NCI-H460 (cell line): ENCODE data around the gene TRIM25. TPM values are rescaled to one million over a fixed set of nuclear protein-coding genes. Genes with fewer than 3 reads are reported as not detected.
"Not testable (repeated sequence)": the region's sequence is repeated elsewhere in the genome, so short reads cannot be mapped to it uniquely, and the experiment has no call there.

Experiments
- DNase-seq: peaks from one replicate; pipeline ENCODE4 v3.0.0-alpha.2; 2016; ENCODE audit warnings: low read depth; ENCODE audit errors: extremely low read depth
- polyA plus RNA-seq: library from polyadenylated mRNA; depleted of rRNA; stranded (reverse); fragments of >200 nt; gene quantifications from 2 replicates; pipeline ENCODE4 v1.2.3, GENCODE V29; 2014; cell fraction: nucleus; rRNA removed
- total RNA-seq: library from RNA; depleted of rRNA; stranded (reverse); fragments of >200 nt; shearing (Covaris generic); gene quantifications from 2 replicates; pipeline ENCODE4 v1.2.3, GENCODE V29; 2014; rRNA removed

The TRIM25 gene
- 42.3 and 58.9 TPM in 2 replicates for total RNA-seq
- polyA plus RNA-seq, result 62.0 and 78.4 TPM in 2 replicates

- peak; percentile 88 for DNase-seq
These were observed at the start of gene TRIM25 for GRCh38 chr17:56913867-56914580. TRIM25 (minus strand) TSS chr17:56914049; CDS start chr17:56913988, 61 bp downstream.

GRCh38 chr17:56960596-56961538 is 47.0 kb upstream of the TRIM25 start, which contains the start of gene COIL:
COIL (minus strand) TSS chr17:56961050; CDS start chr17:56961019, 31 bp downstream.
- peak; percentile 87 for DNase-seq

GRCh38 chr17:56956992-56957391 is 43.1 kb upstream of the TRIM25 start:
- DNase-seq, result no peak

GRCh38 chr17:56949595-56949994 is 35.7 kb upstream of the TRIM25 start:
- DNase-seq, result no peak

GRCh38 chr17:56948491-56948890 is 34.6 kb upstream of the TRIM25 start:
- DNase-seq, result no peak

- no peak for DNase-seq
These were observed 33.9 kb upstream of the TRIM25 start for GRCh38 chr17:56947741-56948140.

- no peak for DNase-seq
These were observed 32.2 kb upstream of the TRIM25 start for GRCh38 chr17:56945938-56946505.

GRCh38 chr17:56943505-56944125 is 29.8 kb upstream of the TRIM25 start:
- DNase-seq, result no peak

GRCh38 chr17:56939869-56940484 is 26.1 kb upstream of the TRIM25 start:
- DNase-seq, result peak; percentile 79

- not testable (repeated sequence) for DNase-seq
These were observed 24.4 kb upstream of the TRIM25 start for GRCh38 chr17:56938206-56938605.

- no peak for DNase-seq
These were observed 23.8 kb upstream of the TRIM25 start for GRCh38 chr17:56937687-56938086.

- no peak for DNase-seq
These were observed 23.0 kb upstream of the TRIM25 start for GRCh38 chr17:56936697-56937322.

- DNase-seq, result no peak
These were observed 21.6 kb upstream of the TRIM25 start for GRCh38 chr17:56935461-56935860.

GRCh38 chr17:56934280-56934679 is 20.4 kb upstream of the TRIM25 start:
- no peak for DNase-seq

GRCh38 chr17:56933868-56934267 is 20.0 kb upstream of the TRIM25 start:
- no peak for DNase-seq

- no peak for DNase-seq
These were observed 19.4 kb upstream of the TRIM25 start for GRCh38 chr17:56933151-56933745.

GRCh38 chr17:56930739-56931337 is 17.0 kb upstream of the TRIM25 start:
- DNase-seq, result no peak

GRCh38 chr17:56929362-56929969 is 15.6 kb upstream of the TRIM25 start:
- DNase-seq, result no peak
